ENCODE results near the gene TOGARAM2.

DNA sequence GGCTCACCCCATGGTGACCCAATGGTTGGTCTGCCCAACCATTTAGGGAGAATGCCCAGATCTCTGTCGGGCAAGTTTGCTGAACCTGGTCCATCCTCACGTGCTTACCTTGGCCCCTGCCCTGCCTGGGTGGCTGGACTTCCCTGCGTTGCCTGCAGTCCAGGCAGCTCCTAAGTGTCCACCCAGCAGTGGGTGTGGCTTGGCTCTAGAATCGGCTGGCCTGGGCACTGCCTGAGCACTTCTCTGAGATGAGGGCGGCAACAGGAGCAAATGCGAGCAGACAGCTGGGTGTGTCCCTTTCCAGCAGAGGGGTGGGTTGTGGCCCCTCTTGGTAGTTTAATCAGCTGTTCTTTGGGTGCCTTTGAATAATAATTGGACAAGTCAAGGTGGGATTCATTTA, 82.0 kb downstream of the TOGARAM2 start:
- TF ChIP-seq, protein P1, sequence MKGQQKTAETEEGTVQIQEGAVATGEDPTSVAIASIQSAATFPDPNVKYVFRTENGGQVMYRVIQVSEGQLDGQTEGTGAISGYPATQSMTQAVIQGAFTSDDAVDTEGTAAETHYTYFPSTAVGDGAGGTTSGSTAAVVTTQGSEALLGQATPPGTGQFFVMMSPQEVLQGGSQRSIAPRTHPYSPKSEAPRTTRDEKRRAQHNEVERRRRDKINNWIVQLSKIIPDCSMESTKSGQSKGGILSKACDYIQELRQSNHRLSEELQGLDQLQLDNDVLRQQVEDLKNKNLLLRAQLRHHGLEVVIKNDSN (IDR thresholded peaks at IDR 0.05), result no peak
- TF ChIP-seq, protein P2, sequence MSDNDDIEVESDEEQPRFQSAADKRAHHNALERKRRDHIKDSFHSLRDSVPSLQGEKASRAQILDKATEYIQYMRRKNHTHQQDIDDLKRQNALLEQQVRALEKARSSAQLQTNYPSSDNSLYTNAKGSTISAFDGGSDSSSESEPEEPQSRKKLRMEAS (IDR thresholded peaks at IDR 0.05), result no peak
- TF ChIP-seq TCF12 (IDR thresholded peaks at IDR 0.05; ENCODE audit: low read depth) (no peak), TAF1 (IDR thresholded peaks at IDR 0.05; ENCODE audit: low read depth) (no peak), ZBTB7A (IDR thresholded peaks at IDR 0.05; ENCODE audit: low read depth) (no peak), CEBPB (IDR thresholded peaks at IDR 0.05) (no peak), EP300 (IDR thresholded peaks at IDR 0.05; ENCODE audit: borderline replicate concordance) (no peak), YY1 (IDR thresholded peaks at IDR 0.05; ENCODE audit: low read depth) (no peak), EGR1 (IDR thresholded peaks at IDR 0.05) (no peak), FOXM1 (IDR thresholded peaks at IDR 0.05; ENCODE audit: borderline replicate concordance, low read depth) (no peak), RAD21 (IDR thresholded peaks at IDR 0.05; ENCODE audit: low read depth) (no peak)
- TF ChIP-seq, protein P3, sequence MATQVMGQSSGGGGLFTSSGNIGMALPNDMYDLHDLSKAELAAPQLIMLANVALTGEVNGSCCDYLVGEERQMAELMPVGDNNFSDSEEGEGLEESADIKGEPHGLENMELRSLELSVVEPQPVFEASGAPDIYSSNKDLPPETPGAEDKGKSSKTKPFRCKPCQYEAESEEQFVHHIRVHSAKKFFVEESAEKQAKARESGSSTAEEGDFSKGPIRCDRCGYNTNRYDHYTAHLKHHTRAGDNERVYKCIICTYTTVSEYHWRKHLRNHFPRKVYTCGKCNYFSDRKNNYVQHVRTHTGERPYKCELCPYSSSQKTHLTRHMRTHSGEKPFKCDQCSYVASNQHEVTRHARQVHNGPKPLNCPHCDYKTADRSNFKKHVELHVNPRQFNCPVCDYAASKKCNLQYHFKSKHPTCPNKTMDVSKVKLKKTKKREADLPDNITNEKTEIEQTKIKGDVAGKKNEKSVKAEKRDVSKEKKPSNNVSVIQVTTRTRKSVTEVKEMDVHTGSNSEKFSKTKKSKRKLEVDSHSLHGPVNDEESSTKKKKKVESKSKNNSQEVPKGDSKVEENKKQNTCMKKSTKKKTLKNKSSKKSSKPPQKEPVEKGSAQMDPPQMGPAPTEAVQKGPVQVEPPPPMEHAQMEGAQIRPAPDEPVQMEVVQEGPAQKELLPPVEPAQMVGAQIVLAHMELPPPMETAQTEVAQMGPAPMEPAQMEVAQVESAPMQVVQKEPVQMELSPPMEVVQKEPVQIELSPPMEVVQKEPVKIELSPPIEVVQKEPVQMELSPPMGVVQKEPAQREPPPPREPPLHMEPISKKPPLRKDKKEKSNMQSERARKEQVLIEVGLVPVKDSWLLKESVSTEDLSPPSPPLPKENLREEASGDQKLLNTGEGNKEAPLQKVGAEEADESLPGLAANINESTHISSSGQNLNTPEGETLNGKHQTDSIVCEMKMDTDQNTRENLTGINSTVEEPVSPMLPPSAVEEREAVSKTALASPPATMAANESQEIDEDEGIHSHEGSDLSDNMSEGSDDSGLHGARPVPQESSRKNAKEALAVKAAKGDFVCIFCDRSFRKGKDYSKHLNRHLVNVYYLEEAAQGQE (IDR thresholded peaks at IDR 0.05; ENCODE audit: low read depth), result no peak
